DND-41 (cell line): Measurements from ENCODE around the gene ARSJ.

Experiments
- ATAC-seq: fragments of 200-7000 bp; cut with Tn5 transposase; 3 replicates; pipeline ENCODE4 v1.9.1; 2021; ENCODE audit warnings: low read depth; ENCODE audit not compliant: insufficient read depth
- DNase-seq: peaks from one replicate; pipeline ENCODE4 v3.0.0-alpha.2; 2020
- H2AFZ ChIP-seq: 2 replicates; pipeline ENCODE4 v1.6.0; 2012; ENCODE audit warnings: low read depth, low read length
- H3K27ac ChIP-seq: 2 replicates; pipeline ENCODE4 v1.5.1; 2012; ENCODE audit warnings: low read length, inconsistent platforms
- H3K27me3 ChIP-seq: fragments of 200-600 bp; sonication (generic); 2 replicates; pipeline ENCODE4 v1.6.0; 2012; ENCODE audit warnings: low read length, mild to moderate bottlenecking, inconsistent platforms; ENCODE audit not compliant: insufficient read depth, poor library complexity
- H3K36me3 ChIP-seq: 2 replicates; pipeline ENCODE4 v1.5.1; 2012; ENCODE audit warnings: low read length, inconsistent platforms; ENCODE audit not compliant: insufficient read depth
- H3K4me1 ChIP-seq: 2 replicates; pipeline ENCODE4 v1.5.1; 2012; ENCODE audit warnings: mild to moderate bottlenecking, low read length; ENCODE audit not compliant: insufficient read depth
- H3K4me2 ChIP-seq: 2 replicates; pipeline ENCODE4 v1.6.0; 2012; ENCODE audit warnings: mild to moderate bottlenecking, moderate library complexity, low read length, inconsistent platforms; ENCODE audit not compliant: insufficient read depth
- H3K4me3 ChIP-seq, 2 experiments: fragments of 200-600 bp in 1 of 2; shearing (Covaris generic) in 1 of 2; 2 replicates each; pipeline ENCODE4 v1.5.1; 2012 to 2016; ENCODE audit warnings: inconsistent platforms in 2 of 2, low read length in 2 of 2, mild to moderate bottlenecking in 2 of 2, low read depth in 1 of 2, moderate library complexity in 1 of 2
- H3K79me2 ChIP-seq: 2 replicates; pipeline ENCODE4 v1.6.0; 2012; ENCODE audit warnings: low read length, inconsistent platforms; ENCODE audit not compliant: insufficient read depth
- H3K9ac ChIP-seq: 2 replicates; pipeline ENCODE4 v1.6.0; 2012; ENCODE audit warnings: low read depth, mild to moderate bottlenecking, inconsistent platforms, low read length, moderate library complexity
- H3K9me3 ChIP-seq: 2 replicates; pipeline ENCODE4 v1.5.1; 2012; ENCODE audit warnings: low read length, moderate library complexity, mild to moderate bottlenecking, inconsistent platforms; ENCODE audit not compliant: insufficient read depth, severe bottlenecking
- H4K20me1 ChIP-seq: 2 replicates; pipeline ENCODE4 v1.6.0; 2012; ENCODE audit warnings: low read length; ENCODE audit not compliant: insufficient read depth
- EZH2 ChIP-seq: IDR thresholded peaks from 3 replicates; pipeline ENCODE4 v1.6.1; 2012; ENCODE audit warnings: borderline replicate concordance, low read depth, mild to moderate bottlenecking, moderate library complexity, low read length, inconsistent platforms; ENCODE audit not compliant: severe bottlenecking
- TF ChIP-seq, protein P1 (sequence below): IDR thresholded peaks from 2 replicates; pipeline ENCODE4 v1.5.1; 2012; ENCODE audit warnings: borderline replicate concordance, low read length, moderate library complexity, mild to moderate bottlenecking; ENCODE audit not compliant: poor library complexity, severe bottlenecking; ENCODE audit errors: extremely low read depth

ARSJ gene

GRCh38 chr4:113976741-113977525 lies 2.5 kb downstream of the ARSJ start:
- no peak for ATAC-seq
- H3K4me1 ChIP-seq = no peaks in the 10 kb centered on the region
- no peaks in the 10 kb centered on the region for H4K20me1 ChIP-seq
- H3K79me2 ChIP-seq = no peaks in the 10 kb centered on the region
- no peaks in the 10 kb centered on the region for H3K27me3 ChIP-seq
- no peak overlapping the region for H3K27ac ChIP-seq
- no peak for TF ChIP-seq EZH2
- TF ChIP-seq, protein P1, sequence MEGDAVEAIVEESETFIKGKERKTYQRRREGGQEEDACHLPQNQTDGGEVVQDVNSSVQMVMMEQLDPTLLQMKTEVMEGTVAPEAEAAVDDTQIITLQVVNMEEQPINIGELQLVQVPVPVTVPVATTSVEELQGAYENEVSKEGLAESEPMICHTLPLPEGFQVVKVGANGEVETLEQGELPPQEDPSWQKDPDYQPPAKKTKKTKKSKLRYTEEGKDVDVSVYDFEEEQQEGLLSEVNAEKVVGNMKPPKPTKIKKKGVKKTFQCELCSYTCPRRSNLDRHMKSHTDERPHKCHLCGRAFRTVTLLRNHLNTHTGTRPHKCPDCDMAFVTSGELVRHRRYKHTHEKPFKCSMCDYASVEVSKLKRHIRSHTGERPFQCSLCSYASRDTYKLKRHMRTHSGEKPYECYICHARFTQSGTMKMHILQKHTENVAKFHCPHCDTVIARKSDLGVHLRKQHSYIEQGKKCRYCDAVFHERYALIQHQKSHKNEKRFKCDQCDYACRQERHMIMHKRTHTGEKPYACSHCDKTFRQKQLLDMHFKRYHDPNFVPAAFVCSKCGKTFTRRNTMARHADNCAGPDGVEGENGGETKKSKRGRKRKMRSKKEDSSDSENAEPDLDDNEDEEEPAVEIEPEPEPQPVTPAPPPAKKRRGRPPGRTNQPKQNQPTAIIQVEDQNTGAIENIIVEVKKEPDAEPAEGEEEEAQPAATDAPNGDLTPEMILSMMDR = no peak
- H3K4me3 ChIP-seq = no peak overlapping the region
- no peak for DNase-seq
- no peaks in the 10 kb centered on the region for H3K36me3 ChIP-seq
- no peak overlapping the region for H3K4me2 ChIP-seq
- no peak overlapping the region for H2AFZ ChIP-seq
- H3K9ac ChIP-seq = no peak overlapping the region
- H3K9me3 ChIP-seq = no peaks in the 10 kb centered on the region

DNA sequence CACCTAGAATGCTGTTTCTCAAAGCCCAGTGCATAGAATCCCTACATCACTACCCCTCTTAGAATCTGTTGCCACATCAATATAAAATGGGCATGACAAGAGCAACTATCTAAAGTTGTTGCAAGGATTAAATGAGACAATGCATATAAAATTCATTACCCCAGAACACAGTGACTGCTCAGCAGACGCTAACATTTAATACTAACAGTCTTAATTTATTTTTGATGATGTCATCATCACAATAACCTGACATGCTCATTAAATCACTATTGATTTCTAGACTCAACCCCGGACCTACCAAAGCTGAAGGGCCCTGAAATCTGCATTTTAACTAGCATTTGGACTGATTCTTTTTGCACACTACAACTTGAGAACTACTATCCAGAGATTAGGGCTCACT lies 3.9 kb downstream of the ARSJ start:
- no peak overlapping the region for H3K27ac ChIP-seq
- TF ChIP-seq EZH2 = no peak
- TF ChIP-seq, protein P1 = no peak
- no peak overlapping the region for H3K4me3 ChIP-seq
- no peaks in the 10 kb centered on the region for H3K36me3 ChIP-seq
- H3K4me2 ChIP-seq = no peak overlapping the region
- H3K9ac ChIP-seq = no peak overlapping the region
- no peaks in the 10 kb centered on the region for H3K79me2 ChIP-seq
- DNase-seq = no peak
- H4K20me1 ChIP-seq = no peaks in the 10 kb centered on the region
- no peak overlapping the region for H2AFZ ChIP-seq
- no peaks in the 10 kb centered on the region for H3K4me1 ChIP-seq
- ATAC-seq = no peak
- H3K27me3 ChIP-seq = no peaks in the 10 kb centered on the region
- no peaks in the 10 kb centered on the region for H3K9me3 ChIP-seq

- TF ChIP-seq EZH2 = no peak
- TF ChIP-seq, protein P1 = no peak
- Histone ChIP-seq H3K27me3 (no peaks in the 10 kb centered on the region), H3K79me2 (no peaks in the 10 kb centered on the region), H3K4me3 (no peak overlapping the region), H3K4me1 (no peaks in the 10 kb centered on the region), H3K27ac (no peak overlapping the region), H3K9me3 (no peaks in the 10 kb centered on the region), H3K36me3 (no peaks in the 10 kb centered on the region), H3K9ac (no peak overlapping the region), H2AFZ (no peak overlapping the region), H4K20me1 (no peaks in the 10 kb centered on the region), H3K4me2 (no peak overlapping the region)
- DNase-seq (no peak), ATAC-seq (no peak)
These were observed 5.0 kb downstream of the ARSJ start for GRCh38 chr4:113974467-113974866.

DNA sequence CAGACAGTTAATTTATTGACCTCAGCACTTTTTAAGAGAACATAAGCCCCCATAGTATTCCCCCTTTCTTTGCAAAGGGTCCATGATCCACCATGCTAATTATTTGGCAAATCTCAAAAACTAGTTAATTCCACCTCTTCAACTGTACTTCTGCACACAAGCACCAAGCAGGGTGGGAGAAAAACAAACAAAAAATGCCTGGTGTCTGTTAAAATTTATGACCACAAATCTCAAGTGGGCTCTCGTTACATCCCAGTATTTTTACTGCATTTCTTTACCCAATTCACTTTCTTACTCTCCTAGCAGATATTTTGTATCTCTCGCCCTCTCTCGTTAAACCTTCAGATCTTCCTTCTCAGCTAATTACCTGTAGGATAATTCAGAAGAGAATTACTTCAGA lies 6.1 kb downstream of the ARSJ start:
- no peak overlapping the region for H2AFZ ChIP-seq
- H3K4me3 ChIP-seq = no peak overlapping the region
- no peaks in the 10 kb centered on the region for H3K4me1 ChIP-seq
- H3K9me3 ChIP-seq = no peaks in the 10 kb centered on the region
- H3K9ac ChIP-seq = no peak overlapping the region
- no peak overlapping the region for H3K4me2 ChIP-seq
- no peak for ATAC-seq
- no peaks in the 10 kb centered on the region for H4K20me1 ChIP-seq
- H3K27me3 ChIP-seq = no peaks in the 10 kb centered on the region
- no peak for DNase-seq
- no peaks in the 10 kb centered on the region for H3K36me3 ChIP-seq
- H3K27ac ChIP-seq = no peak overlapping the region
- H3K79me2 ChIP-seq = no peaks in the 10 kb centered on the region
- TF ChIP-seq, protein P1 = no peak
- no peak for TF ChIP-seq EZH2
